MV-4-11 (cell line): ENCODE measurements around the gene GCK.

Experiments used
- DNase-seq: peaks from one replicate; lab custom pipeline; 2025; lab: John Stamatoyannopoulos, UW

The GCK gene

GRCh38 chr7:44103923-44104859, 85.0 kb downstream of the GCK start, which contains the start of gene AEBP1:
Gene AEBP1, plus strand, starts transcription at chr7:44104345. Its CDS starts 321 bp downstream, at chr7:44104666.
- no peak for DNase-seq

- no peak for DNase-seq
Observed at GRCh38 chr7:44103566-44103922, 85.7 kb downstream of the GCK start.

GRCh38 chr7:44102846-44103565, 86.2 kb downstream of the GCK start:
- DNase-seq: no peak

DNA sequence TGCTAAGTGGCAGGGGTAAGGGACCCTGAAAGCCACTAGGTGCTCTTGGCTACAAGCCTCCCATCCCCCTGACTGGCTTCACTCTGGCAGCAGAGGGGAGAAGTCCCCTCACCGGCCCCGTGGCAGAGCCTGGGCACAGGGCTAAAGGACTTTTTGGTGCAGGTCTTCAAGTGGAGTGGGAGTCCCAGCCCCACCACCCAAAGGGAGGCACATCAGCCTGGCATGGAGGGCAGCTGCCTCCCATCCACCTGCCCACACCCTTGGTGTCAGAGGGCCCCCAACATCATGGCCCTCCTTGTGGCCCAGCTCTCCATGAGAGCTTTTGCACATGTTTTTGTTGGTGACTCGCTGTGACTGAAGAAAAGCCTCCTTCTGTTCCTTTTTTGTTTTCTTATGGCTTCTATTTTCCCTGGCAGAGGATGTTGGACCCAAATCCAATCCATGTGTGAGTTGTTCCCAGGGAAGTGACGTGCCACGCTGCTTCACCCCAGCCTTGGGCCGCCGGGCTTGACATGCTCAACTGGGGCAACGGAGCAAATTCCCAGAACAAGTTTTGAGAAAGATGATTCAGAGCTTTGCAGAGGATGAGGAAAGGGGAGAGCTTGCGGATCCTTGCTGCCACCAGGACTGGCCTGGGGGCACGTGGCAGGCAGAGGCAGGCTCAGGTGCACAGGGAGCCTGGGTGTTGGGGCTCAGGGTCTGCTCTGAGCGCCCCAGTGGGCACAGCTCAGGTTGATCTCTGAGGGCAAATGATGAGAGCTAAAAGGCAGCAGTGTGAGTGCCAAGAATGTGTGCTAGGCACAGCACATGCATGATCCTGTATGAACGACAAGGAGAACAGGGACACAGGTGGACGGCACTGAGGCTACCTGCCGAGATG, 87.0 kb downstream of the GCK start:
- DNase-seq: no peak

- no peak for DNase-seq
Observed at GRCh38 chr7:44101303-44101965, 87.8 kb downstream of the GCK start.

DNA sequence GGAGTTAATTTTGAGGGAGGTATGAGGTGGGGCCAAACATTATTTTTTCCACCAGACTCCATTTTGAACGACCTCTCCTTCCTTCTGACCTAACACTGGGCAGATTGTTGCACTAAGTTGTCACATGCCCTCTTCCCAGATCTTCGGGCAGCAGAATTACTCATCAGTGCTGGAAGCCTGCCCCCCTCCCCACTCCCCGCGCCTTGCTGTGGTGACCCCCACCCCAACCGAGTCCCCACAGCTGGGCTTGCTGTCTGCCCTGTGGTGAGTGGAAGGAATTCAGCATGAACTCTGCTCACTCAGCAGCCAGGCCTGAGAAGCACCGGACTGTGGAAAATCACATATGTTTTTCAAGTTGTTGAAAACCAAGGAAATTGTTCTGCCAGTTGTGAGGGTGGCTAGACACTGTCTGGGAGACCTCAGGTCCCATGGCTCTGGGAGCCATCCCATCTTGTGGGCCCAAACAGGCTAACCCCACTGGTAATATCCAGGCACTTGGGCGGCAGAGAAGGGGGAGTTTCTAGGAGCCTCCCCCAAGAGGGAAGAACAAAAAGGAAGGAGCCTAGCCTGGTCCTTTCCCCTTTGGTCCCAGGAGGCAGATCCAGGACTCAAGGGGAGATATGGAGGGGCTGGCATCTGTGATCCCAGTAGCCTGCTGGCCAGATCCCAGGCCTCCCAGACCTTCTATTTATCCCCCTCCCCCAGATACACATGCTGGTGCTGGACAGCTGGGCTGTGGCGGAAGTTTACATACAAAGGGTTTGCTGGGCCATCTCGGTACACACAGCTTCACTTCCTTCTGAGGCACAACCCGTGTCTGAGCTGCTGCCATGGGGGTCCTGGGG, 88.6 kb downstream of the GCK start:
- peak; percentile 10 for DNase-seq

GRCh38 chr7:44099669-44100068, 89.6 kb downstream of the GCK start:
- DNase-seq: peak; percentile 2

- peak; percentile 15 for DNase-seq
Observed at GRCh38 chr7:44098092-44099068, 90.9 kb downstream of the GCK start.

DNA sequence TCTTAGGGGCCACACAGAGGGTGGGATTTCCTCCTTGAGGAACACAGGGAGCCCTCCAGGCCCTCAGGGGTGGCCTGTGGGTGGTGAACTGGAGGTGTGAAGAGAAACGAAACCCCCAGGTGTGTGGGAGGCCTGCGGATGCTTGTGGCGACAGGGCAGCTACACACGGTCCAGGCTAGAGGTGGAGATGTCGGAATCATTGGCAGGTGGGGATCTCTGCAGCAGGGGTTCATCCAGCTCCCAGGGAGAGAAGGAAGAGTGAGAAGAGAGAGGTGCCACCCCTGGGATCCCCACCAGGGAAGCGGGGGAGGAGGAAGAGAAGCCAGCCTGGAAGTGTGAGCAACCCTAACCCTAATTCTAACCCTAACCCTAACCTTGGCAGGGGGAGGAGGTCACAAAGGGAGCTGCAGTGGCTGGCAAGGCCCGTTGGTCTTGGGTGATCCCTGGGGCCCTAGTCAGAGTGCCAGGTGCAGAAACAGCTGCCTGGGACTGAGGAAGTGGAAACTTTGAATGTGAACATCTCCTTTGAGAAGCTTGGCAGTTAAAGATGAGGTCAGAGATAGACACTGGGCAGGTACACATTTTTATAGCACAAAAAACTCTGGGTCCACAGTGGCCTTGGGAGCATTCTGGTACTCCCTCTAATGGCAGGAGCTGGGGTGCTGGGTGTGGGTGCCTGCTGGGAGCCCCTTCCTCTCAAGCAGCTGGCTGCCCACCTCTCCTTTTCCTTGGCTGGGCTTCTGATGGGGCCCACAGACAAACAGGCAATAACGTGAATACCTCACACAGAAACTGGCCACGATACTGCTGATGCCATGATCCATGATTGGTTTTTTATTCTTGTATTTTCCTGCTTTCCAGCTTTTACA, 91.9 kb downstream of the GCK start:
- DNase-seq: peak; percentile 91

DNA sequence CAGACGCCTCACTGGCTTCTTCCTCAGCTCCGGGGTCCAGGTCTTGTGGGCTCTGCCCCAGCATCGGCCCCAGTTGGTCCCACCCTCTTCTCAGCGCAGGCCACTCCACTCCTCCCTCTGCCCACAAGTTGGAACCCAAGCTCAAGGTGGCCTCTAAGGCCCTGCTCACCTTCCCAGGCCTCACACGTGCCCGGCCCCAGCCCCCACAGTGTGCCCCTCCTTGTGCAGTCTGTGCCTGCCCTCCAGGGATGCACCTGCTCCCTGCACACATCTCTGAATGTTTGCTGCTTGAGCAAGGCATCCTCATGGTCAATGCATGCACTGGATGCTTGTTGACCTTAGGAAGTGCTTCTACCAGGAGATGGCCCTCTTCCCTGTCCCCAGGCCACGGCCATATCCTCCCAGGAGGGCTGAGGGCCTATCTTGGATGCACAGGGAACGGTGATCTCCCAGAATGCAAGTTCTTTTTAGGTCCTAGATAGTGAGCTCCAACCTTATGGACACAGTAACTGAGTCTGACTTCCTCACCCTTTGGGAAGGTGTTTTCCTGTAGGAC, 92.8 kb downstream of the GCK start:
- no peak for DNase-seq

DNA sequence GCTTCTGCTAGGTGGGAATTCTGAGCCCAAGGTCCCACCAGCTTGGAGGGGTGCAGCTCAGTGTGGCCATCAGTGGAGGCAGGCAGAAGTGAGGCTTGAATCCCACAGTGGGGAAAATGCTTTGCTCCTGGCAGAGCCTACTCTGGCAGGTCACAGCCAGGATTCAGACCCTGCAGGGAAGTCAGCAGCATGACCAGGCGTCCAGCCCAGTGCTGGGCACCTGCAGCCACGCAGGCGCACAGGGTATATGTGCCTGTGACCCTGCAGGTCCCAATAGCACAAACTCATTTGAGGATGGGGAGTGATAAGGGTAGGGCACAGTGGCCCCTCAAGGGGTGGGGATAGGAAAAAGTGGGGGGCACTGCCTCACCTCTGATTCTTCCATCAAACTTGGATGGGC, 93.5 kb downstream of the GCK start:
- no peak for DNase-seq

DNA sequence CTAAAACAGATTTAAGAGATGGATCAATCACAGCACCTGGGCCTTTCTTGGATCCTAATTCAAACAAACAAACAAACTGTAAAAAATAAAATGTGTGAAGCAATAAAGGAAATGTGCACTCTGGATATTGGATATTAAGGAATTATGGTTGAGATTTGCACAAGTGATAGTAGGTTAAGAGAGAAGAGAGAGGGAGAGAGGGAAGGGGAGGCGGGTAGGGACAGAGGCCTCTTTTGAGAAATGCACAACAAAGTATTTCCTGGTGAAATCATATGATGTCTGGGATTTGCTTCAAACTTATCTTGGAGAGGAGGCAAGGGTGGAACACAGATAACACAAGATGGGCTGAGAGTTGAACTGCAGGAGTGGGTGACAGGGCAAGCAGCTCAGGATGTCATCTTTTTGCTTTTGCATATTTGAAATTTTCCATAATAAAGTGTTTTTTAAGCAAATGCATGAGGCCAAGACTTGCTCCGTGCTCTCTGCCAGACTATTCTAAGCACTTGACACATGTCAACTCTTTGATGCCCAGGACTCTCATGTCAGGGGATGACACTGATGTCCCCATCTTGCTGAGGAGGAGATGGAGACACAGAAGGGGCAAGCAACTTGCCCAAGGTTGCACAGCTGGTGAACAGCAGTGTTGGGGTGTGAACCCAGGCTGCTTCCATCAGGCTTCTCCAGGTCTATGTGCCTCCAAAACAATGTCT, 94.2 kb downstream of the GCK start:
- no peak for DNase-seq

GRCh38 chr7:44094365-44094764, 94.9 kb downstream of the GCK start:
- DNase-seq: peak; percentile 7
